Upper lobe of right lung (tissue), 1 donor: Measurements from ENCODE around the gene RIPOR2. TPM values are rescaled to one million over a fixed set of nuclear protein-coding genes. Genes with fewer than 3 reads are reported as not detected.
"Not testable (repeated sequence)": the region's sequence is repeated elsewhere in the genome, so short reads cannot be mapped to it uniquely, and the experiment has no call there.

Experiments used
- ATAC-seq: fragments of 200-7000 bp; cut with Tn5 transposase; one replicate; pipeline ENCODE4 v1.9.1; 2020; ENCODE audit warnings: mild to moderate bottlenecking, moderate library complexity
- DNase-seq: peaks from one replicate; pipeline ENCODE4 v3.0.0-alpha.2; 2020
- H3K27ac ChIP-seq: fragments of 200-600 bp; one replicate; pipeline ENCODE4 v1.8.0; 2022
- H3K27me3 ChIP-seq: fragments of 200-600 bp; one replicate; pipeline ENCODE4 v1.8.0; 2022; ENCODE audit warnings: mild to moderate bottlenecking
- H3K36me3 ChIP-seq: fragments of 200-600 bp; one replicate; pipeline ENCODE4 v1.8.0; 2022
- H3K4me1 ChIP-seq: fragments of 200-600 bp; one replicate; pipeline ENCODE4 v1.8.0; 2022
- H3K4me3 ChIP-seq: fragments of 200-600 bp; one replicate; pipeline ENCODE4 v1.8.0; 2022; ENCODE audit warnings: mild to moderate bottlenecking
- H3K9me3 ChIP-seq: fragments of 200-600 bp; one replicate; pipeline ENCODE4 v1.8.0; 2022
- intact Hi-C: fragments of 100-400 bp; cut with DNase I; formaldehyde crosslinking; loops from one replicate; pipeline ENCODE4 v1.11.0; 2022
- total RNA-seq: library from RNA; stranded (reverse); fragmentation: NEBNext Ultra II Directional; extraction: Animal tissue kit (Norgen Biotek cat#: 25700); gene quantifications from one replicate; pipeline ENCODE4 v1.2.1, GENCODE V29; 2021
- TF ChIP-seq, protein P1 (sequence below): fragments of 200-600 bp; IDR thresholded peaks from one replicate; pipeline ENCODE4 v1.8.0; 2022; ENCODE audit warnings: antibody characterized with exemption
- donor health status: DM: no; HTN: yes; CAD: no; lungs with severe emphysema.

The RIPOR2 gene
- total RNA-seq, 1 donor from 2014 or later, result 25.6 TPM

DNA sequence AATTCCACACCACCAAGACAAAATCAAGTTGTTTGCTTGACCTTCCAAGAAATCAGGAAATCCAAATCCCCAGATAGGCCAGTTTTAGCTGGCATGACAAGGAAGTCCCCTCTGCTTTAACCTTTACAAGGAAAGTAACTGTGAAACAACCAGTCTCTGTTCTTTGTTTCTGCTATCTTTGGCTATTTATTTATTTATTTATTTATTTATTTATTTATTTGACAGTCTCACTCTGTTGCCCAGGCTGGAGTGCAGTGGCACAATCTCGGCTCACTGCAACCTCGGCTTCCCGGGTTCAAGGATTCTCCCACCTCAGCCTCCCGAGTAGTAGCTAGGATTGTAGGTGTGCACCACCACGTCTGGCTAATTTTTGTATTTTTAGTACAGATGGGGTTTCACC lies 175.6 kb downstream of the RIPOR2 start:
- Histone ChIP-seq H3K4me1 (no peaks in the 10 kb centered on the region), H3K27ac (no peak overlapping the region), H3K36me3 (no peaks in the 10 kb centered on the region), H3K4me3 (no peak overlapping the region), H3K27me3 (no peaks in the 10 kb centered on the region), H3K9me3 (no peaks in the 10 kb centered on the region)
- no peak for DNase-seq
- ATAC-seq, result no peak
- TF ChIP-seq, protein P1, sequence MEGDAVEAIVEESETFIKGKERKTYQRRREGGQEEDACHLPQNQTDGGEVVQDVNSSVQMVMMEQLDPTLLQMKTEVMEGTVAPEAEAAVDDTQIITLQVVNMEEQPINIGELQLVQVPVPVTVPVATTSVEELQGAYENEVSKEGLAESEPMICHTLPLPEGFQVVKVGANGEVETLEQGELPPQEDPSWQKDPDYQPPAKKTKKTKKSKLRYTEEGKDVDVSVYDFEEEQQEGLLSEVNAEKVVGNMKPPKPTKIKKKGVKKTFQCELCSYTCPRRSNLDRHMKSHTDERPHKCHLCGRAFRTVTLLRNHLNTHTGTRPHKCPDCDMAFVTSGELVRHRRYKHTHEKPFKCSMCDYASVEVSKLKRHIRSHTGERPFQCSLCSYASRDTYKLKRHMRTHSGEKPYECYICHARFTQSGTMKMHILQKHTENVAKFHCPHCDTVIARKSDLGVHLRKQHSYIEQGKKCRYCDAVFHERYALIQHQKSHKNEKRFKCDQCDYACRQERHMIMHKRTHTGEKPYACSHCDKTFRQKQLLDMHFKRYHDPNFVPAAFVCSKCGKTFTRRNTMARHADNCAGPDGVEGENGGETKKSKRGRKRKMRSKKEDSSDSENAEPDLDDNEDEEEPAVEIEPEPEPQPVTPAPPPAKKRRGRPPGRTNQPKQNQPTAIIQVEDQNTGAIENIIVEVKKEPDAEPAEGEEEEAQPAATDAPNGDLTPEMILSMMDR, result no peak
- intact Hi-C loops, result no loop called here

DNA sequence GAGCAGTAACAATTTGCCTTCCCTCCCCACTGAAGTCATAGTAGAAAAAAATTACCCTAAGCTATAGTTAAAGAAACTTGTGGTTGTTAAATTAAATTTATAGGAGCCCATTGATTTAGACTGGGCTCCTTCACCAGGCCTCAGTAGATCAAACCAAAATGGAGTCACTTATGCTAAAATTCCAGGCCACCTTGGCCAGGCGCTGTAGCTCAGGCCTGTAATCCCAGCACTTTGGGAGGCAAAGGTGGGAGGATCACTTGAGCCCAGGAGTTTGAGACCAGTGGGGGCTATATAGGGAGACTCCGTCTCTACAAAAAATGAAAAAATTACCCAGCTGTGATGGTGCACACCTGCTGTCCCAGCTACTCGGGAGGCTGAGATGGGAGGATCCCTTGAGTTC lies 176.0 kb downstream of the RIPOR2 start:
- H3K27ac ChIP-seq, result no peak overlapping the region
- H3K4me1 ChIP-seq, result no peaks in the 10 kb centered on the region
- ATAC-seq (no peak), DNase-seq (no peak)
- H3K9me3 ChIP-seq, result no peaks in the 10 kb centered on the region
- TF ChIP-seq, protein P1, result no peak
- intact Hi-C loops, result no loop called here
- H3K36me3 ChIP-seq, result no peaks in the 10 kb centered on the region
- no peaks in the 10 kb centered on the region for H3K27me3 ChIP-seq
- H3K4me3 ChIP-seq, result no peak overlapping the region

DNA sequence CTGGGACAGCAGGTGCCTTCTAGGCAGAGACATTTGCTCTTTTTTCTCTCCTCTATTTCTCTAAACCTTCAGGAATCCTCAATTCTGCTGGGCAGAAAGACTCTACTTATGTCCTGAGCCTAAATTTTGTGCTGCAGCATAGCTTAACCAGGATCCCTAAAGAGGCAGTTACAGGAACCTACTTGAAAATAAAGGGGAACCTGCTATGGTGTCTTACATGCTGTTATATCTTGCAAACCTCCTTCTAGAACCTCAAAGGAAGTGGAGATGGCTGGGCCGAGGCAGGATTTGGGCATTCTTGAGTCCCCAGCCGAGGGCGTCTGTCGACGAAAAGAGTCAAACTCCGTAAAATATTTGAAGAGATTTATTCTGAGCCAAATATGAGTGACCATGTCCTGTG lies 178.1 kb downstream of the RIPOR2 start:
- ATAC-seq, result peak; percentile 62
- no peak overlapping the region for H3K4me3 ChIP-seq
- intact Hi-C loops, result no loop called here

DNA sequence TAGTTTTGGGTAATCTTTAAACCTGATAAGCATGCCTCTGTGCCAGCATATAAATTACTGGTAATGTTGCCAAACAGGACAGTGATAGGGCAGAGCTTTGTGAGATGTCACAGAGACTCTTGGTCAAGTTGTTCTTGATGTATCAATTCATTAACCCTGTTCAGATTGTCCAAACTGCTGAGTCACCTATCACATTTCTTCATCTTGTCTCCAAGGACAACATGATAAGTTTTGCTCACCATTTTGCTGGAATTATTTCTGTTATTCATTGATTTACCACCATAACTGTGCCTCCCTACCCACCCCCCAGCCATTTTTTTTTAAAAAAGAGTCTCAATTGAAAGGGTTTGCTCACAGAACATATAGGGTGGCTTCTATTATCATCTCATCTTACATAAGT lies 180.5 kb downstream of the RIPOR2 start:
- Histone ChIP-seq H3K9me3 (no peaks in the 10 kb centered on the region), H3K27me3 (no peaks in the 10 kb centered on the region), H3K4me3 (no peak overlapping the region), H3K4me1 (no peaks in the 10 kb centered on the region), H3K36me3 (no peaks in the 10 kb centered on the region), H3K27ac (no peak overlapping the region)
- intact Hi-C loops, result no loop called here
- DNase-seq (no peak), ATAC-seq (no peak)
- TF ChIP-seq, protein P1, result no peak

More for the DNA sequence above, 178.1 kb downstream of the RIPOR2 start:
- no peaks in the 10 kb centered on the region for H3K9me3 ChIP-seq
- no peak overlapping the region for H3K27ac ChIP-seq
- DNase-seq, result no peak
- no peaks in the 10 kb centered on the region for H3K4me1 ChIP-seq
- no peaks in the 10 kb centered on the region for H3K36me3 ChIP-seq
- no peaks in the 10 kb centered on the region for H3K27me3 ChIP-seq
- TF ChIP-seq, protein P1, result no peak

DNA sequence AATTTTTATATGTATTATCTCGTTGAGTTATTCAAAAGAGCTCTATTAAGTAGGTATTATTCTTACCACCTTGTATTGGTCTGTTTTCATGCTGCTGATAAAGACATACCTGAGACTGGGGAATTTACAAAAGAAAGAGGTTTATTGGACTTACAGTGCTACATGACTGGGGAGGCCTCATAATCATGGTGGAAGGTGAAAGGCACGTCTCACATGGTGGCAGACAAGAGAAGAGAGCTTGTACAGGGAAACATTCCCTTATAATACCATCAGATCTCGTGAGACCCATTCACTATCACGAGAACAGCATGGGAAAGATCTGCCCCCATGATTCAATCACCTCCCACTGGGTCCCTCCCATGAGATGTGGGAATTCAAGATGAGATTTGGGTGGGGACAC lies 181.4 kb downstream of the RIPOR2 start:
- DNase-seq, H3K27me3 ChIP-seq, H3K36me3 ChIP-seq, H3K4me3 ChIP-seq, ATAC-seq, H3K9me3 ChIP-seq, intact Hi-C loops, H3K27ac ChIP-seq, H3K4me1 ChIP-seq: not testable (repeated sequence)

Other genes starting within 250 kb of the RIPOR2 start
- 120 TPM for gene C6orf62, start 216.8 kb downstream of the RIPOR2 start, total RNA-seq
- gene GMNN, start 161.0 kb downstream of the RIPOR2 start, total RNA-seq, result 10.0 TPM
- not detected for gene ARMH2, start 137.0 kb downstream of the RIPOR2 start, total RNA-seq